ENCODE measurements around the gene PTPRK.

The PTPRK gene

DNA sequence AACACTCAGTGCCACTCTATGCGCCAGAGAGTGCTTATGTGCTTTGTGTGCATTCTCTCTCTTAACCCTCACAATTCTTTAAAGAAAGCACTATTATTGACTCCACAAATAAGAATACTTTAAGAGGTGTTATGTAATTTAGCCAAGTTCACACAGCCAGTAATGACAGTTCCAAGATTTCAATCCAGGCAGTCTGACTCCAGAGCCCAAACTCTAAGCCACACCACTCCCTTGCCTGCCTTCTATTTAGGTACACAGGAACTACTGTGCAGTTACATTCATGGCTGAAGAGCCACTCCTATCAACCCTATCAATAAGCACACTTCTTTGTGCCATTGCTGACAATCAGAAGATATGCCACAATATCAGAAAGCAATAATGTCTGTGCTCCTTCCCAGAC, 93.3 kb downstream of the PTPRK start:
- no peaks in the 10 kb centered on the region for H3K27me3 ChIP-seq (ENCODE audit: insufficient read depth, low read depth, severe bottlenecking)
- no peaks in the 10 kb centered on the region for H3K9me3 ChIP-seq (ENCODE audit: severe bottlenecking)
- H3K36me3 ChIP-seq = no peaks in the 10 kb centered on the region
- H3K27ac ChIP-seq = no peak overlapping the region
- no peak overlapping the region for H3K4me3 ChIP-seq (ENCODE audit: low read depth, low read length)
- TF ChIP-seq, protein P1, sequence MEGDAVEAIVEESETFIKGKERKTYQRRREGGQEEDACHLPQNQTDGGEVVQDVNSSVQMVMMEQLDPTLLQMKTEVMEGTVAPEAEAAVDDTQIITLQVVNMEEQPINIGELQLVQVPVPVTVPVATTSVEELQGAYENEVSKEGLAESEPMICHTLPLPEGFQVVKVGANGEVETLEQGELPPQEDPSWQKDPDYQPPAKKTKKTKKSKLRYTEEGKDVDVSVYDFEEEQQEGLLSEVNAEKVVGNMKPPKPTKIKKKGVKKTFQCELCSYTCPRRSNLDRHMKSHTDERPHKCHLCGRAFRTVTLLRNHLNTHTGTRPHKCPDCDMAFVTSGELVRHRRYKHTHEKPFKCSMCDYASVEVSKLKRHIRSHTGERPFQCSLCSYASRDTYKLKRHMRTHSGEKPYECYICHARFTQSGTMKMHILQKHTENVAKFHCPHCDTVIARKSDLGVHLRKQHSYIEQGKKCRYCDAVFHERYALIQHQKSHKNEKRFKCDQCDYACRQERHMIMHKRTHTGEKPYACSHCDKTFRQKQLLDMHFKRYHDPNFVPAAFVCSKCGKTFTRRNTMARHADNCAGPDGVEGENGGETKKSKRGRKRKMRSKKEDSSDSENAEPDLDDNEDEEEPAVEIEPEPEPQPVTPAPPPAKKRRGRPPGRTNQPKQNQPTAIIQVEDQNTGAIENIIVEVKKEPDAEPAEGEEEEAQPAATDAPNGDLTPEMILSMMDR (IDR thresholded peaks at IDR 0.05; ENCODE audit: low read depth, low read length) = no peak
- no peak for DNase-seq

DNA sequence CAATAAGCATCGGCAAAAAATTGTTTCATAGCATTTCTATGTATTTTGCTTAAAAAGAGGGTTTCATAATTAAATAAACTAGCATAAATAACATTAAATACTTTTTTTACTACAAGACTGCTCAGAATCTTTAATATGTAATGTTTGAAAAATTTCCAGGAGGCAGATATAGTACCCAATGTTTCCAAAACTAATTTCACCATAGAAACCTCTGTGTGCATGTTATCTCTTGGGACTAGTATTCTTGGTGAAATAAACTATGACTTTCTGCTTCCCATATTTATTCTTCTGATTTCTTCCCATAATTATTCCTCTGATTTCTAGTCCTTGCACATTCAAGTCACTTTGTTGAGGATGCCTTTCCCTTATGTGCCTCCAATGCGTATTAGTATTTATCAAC, 94.5 kb downstream of the PTPRK start:
- no peak for DNase-seq
- TF ChIP-seq, protein P1 (IDR thresholded peaks at IDR 0.05; ENCODE audit: low read depth, low read length) = no peak

DNA sequence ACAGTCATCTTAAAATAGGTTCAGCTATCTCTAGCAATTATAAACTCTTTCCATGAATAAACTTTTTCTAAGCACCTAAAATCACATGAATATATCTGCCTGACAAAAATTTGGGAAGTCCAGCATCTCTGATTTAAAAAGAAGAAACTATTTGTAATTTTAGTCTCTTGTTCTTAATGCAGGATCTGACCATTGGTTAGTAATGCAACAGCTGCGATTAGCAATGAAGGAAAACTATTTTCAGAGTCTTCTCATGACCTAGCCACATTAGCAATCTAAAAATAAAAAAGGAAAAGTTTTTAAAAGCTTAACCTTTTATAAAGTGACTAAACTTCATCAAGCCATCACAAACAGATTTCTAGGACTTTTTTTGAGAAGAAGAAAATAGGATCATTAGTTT, 97.5 kb downstream of the PTPRK start:
- no peak for DNase-seq
- Histone ChIP-seq H3K27me3 (ENCODE audit: insufficient read depth, low read depth, severe bottlenecking) (no peaks in the 10 kb centered on the region), H3K36me3 (no peaks in the 10 kb centered on the region), H3K4me3 (ENCODE audit: low read depth, low read length) (no peak overlapping the region), H3K27ac (no peak overlapping the region), H3K9me3 (ENCODE audit: severe bottlenecking) (no peaks in the 10 kb centered on the region)
- TF ChIP-seq, protein P1 (IDR thresholded peaks at IDR 0.05; ENCODE audit: low read depth, low read length) = no peak

More for the DNA sequence above, 94.5 kb downstream of the PTPRK start:
- Histone ChIP-seq H3K4me3 (ENCODE audit: low read depth, low read length) (no peak overlapping the region), H3K27ac (no peak overlapping the region), H3K36me3 (no peaks in the 10 kb centered on the region), H3K27me3 (ENCODE audit: insufficient read depth, low read depth, severe bottlenecking) (no peaks in the 10 kb centered on the region), H3K9me3 (ENCODE audit: severe bottlenecking) (no peaks in the 10 kb centered on the region)

DNA sequence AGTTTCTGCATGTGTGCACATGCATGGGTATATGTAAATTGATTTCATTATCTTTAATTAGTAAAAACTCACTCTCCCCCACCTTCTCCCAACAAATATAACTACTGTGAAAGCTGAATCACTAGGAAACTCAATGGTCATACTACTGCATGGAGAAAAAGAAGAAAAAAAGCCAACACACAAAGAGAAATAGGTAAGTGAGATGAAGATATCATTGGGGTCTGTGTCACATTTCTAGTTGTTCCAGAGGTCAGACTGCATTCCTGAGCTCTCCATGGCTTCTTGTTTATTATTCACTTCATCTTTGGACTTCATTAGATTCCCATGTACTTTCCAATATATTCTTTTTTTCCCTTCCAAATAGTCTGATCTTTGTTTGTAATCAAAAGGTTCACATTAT, 98.2 kb downstream of the PTPRK start:
- DNase-seq = no peak
- Histone ChIP-seq H3K36me3 (no peaks in the 10 kb centered on the region), H3K4me3 (ENCODE audit: low read depth, low read length) (no peak overlapping the region), H3K27me3 (ENCODE audit: insufficient read depth, low read depth, severe bottlenecking) (no peaks in the 10 kb centered on the region), H3K9me3 (ENCODE audit: severe bottlenecking) (no peaks in the 10 kb centered on the region), H3K27ac (no peak overlapping the region)
- TF ChIP-seq, protein P1 (IDR thresholded peaks at IDR 0.05; ENCODE audit: low read depth, low read length) = no peak

DNA sequence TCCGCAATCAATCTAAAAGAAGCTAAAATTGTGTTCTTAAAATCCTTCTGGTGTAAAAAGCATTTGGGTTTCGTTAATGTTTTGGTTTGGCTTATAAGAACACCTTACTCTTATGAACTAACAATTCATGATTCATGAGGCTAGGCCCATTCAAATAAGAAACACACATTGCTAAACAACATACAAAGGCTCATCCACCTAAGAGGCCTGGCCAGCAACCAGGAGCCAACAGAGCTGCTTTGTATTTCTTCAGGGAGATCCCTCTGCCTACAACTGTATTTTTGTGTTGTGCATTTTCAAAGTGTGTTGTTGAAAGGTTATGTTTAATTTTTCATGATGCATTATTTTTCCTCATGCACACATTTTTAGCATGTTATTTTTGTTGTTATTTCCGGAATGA, 98.6 kb downstream of the PTPRK start:
- Histone ChIP-seq H3K9me3 (ENCODE audit: severe bottlenecking) (no peaks in the 10 kb centered on the region), H3K27ac (no peak overlapping the region), H3K27me3 (ENCODE audit: insufficient read depth, low read depth, severe bottlenecking) (no peaks in the 10 kb centered on the region), H3K36me3 (no peaks in the 10 kb centered on the region), H3K4me3 (ENCODE audit: low read depth, low read length) (no peak overlapping the region)
- no peak for DNase-seq
- TF ChIP-seq, protein P1 (IDR thresholded peaks at IDR 0.05; ENCODE audit: low read depth, low read length) = no peak

DNA sequence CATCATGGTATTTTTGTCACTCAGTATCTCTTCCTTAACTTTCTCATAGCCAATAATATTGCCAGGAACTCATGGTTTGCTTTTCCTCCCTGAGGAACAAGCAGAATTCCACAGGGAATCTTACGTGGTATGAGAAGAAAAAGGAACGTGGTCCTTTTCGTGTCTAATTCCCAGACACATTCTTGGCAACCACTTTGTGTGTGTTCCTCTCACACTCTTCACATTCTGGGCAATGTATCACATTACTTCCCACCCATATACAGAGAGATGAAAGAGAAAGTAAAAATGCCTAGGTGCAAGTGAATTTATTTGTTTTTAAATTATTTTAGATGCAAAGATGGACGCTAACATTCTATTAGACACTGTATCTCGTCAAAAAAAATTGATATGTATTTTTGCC, 102.7 kb downstream of the PTPRK start:
- TF ChIP-seq, protein P1 (IDR thresholded peaks at IDR 0.05; ENCODE audit: low read depth, low read length) = no peak
- H3K4me3 ChIP-seq (ENCODE audit: low read depth, low read length) = no peak overlapping the region

More for the DNA sequence above, 102.7 kb downstream of the PTPRK start:
- H3K9me3 ChIP-seq (ENCODE audit: severe bottlenecking) = no peaks in the 10 kb centered on the region
- no peak overlapping the region for H3K27ac ChIP-seq
- H3K27me3 ChIP-seq (ENCODE audit: insufficient read depth, low read depth, severe bottlenecking) = no peaks in the 10 kb centered on the region
- no peak for DNase-seq
- no peaks in the 10 kb centered on the region for H3K36me3 ChIP-seq
